Measurements from ENCODE around the gene NOS1AP. TPM values are rescaled to one million over a fixed set of nuclear protein-coding genes. Genes with fewer than 3 reads are reported as not detected.
A peak's percentile ranks its signal among the peaks of the same experiment; 100 is the strongest.

The NOS1AP gene
- total RNA-seq, 1 experiment from 2014 or later: 2.4 TPM

GRCh38 chr1:162294015-162294414, 224.5 kb downstream of the NOS1AP start:
- POLR2A ChIA-PET: no interaction called here
- no peak for TF ChIP-seq CTCF (IDR thresholded peaks at IDR 0.05; ENCODE audit: unreplicated experiment)
- Mint-ChIP-seq H3K27me3 (ENCODE audit: insufficient read depth, unreplicated experiment) (no peaks in the 10 kb centered on the region), H3K36me3 (ENCODE audit: insufficient read depth, unreplicated experiment) (no peaks in the 10 kb centered on the region), H3K27ac (ENCODE audit: low read depth, unreplicated experiment) (peak overlapping the region; percentile 3), H3K4me1 (ENCODE audit: insufficient read depth, unreplicated experiment) (peaks cover 9% of the 10 kb centered on the region), H3K4me3 (ENCODE audit: unreplicated experiment) (no peak overlapping the region), H3K9me3 (ENCODE audit: unreplicated experiment) (no peaks in the 10 kb centered on the region)
- no peak for DNase-seq (ENCODE audit: unreplicated experiment)
- intact Hi-C loops (cut with micrococcal nuclease): no loop called here
- CTCF ChIA-PET: interaction anchor here (0.5 to 1.2 kb wide), 3 partner anchors 15 to 299 kb away, joined by 3 to 4 read pairs (median 3); no protein-coding TSS in a partner anchor
- no TSS peak for BruUV-seq (replicated peaks)

- intact Hi-C loops (cut with micrococcal nuclease): no loop called here
- no TSS peak for BruUV-seq (replicated peaks)
- CTCF ChIA-PET: interaction anchor here (0.6 to 3.8 kb wide), 6 partner anchors 19 to 581 kb away, joined by 3 to 21 read pairs (median 5); no protein-coding TSS in a partner anchor
Observed at GRCh38 chr1:162297208-162297607, 227.7 kb downstream of the NOS1AP start.

GRCh38 chr1:162298266-162298665, 228.8 kb downstream of the NOS1AP start:
- no peak for TF ChIP-seq CTCF (IDR thresholded peaks at IDR 0.05; ENCODE audit: unreplicated experiment)

More at GRCh38 chr1:162297208-162297607, 227.7 kb downstream of the NOS1AP start:
- Mint-ChIP-seq H3K36me3 (ENCODE audit: insufficient read depth, unreplicated experiment) (no peaks in the 10 kb centered on the region), H3K4me1 (ENCODE audit: insufficient read depth, unreplicated experiment) (peaks cover 9% of the 10 kb centered on the region), H3K4me3 (ENCODE audit: unreplicated experiment) (no peak overlapping the region), H3K27me3 (ENCODE audit: insufficient read depth, unreplicated experiment) (no peaks in the 10 kb centered on the region), H3K9me3 (ENCODE audit: unreplicated experiment) (no peaks in the 10 kb centered on the region), H3K27ac (ENCODE audit: low read depth, unreplicated experiment) (no peak overlapping the region)
- POLR2A ChIA-PET: interaction anchor here (0.6 kb wide), 1 partner anchor 606 kb away, joined by 5 read pairs; no protein-coding TSS in a partner anchor
- DNase-seq (ENCODE audit: unreplicated experiment): no peak
- TF ChIP-seq CTCF (IDR thresholded peaks at IDR 0.05; ENCODE audit: unreplicated experiment): no peak

GRCh38 chr1:162299018-162299417, 229.5 kb downstream of the NOS1AP start:
- H3K4me1 Mint-ChIP-seq (ENCODE audit: insufficient read depth, unreplicated experiment): peaks cover 14% of the 10 kb centered on the region
- ChIA-PET CTCF (interaction anchor here (1.5 to 3.8 kb wide), 2 partner anchors 9 to 92 kb away, joined by 10 to 21 read pairs; no protein-coding TSS in a partner anchor), POLR2A (interaction anchor here (0.6 to 1.0 kb wide), 3 partner anchors 13 to 228 kb away, joined by 3 to 4 read pairs (median 4); no protein-coding TSS in a partner anchor)
- no peak for TF ChIP-seq CTCF (IDR thresholded peaks at IDR 0.05; ENCODE audit: unreplicated experiment)
- no peak overlapping the region for H3K4me3 Mint-ChIP-seq (ENCODE audit: unreplicated experiment)
- H3K9me3 Mint-ChIP-seq (ENCODE audit: unreplicated experiment): peaks cover 3% of the 10 kb centered on the region
- intact Hi-C loops (cut with micrococcal nuclease): no loop called here
- no peaks in the 10 kb centered on the region for H3K36me3 Mint-ChIP-seq (ENCODE audit: insufficient read depth, unreplicated experiment)
- no peak for DNase-seq (ENCODE audit: unreplicated experiment)
- BruUV-seq (replicated peaks): no TSS peak
- no peaks in the 10 kb centered on the region for H3K27me3 Mint-ChIP-seq (ENCODE audit: insufficient read depth, unreplicated experiment)
- H3K27ac Mint-ChIP-seq (ENCODE audit: low read depth, unreplicated experiment): no peak overlapping the region

More at GRCh38 chr1:162298266-162298665, 228.8 kb downstream of the NOS1AP start:
- no peak overlapping the region for H3K4me3 Mint-ChIP-seq (ENCODE audit: unreplicated experiment)
- no peaks in the 10 kb centered on the region for H3K9me3 Mint-ChIP-seq (ENCODE audit: unreplicated experiment)
- no peak overlapping the region for H3K27ac Mint-ChIP-seq (ENCODE audit: low read depth, unreplicated experiment)
- ChIA-PET CTCF (interaction anchor here (2.3 to 3.8 kb wide), 2 partner anchors 20 to 93 kb away, joined by 5 to 21 read pairs; no protein-coding TSS in a partner anchor), POLR2A (interaction anchor here (0.7 to 1.0 kb wide), 2 partner anchors 12 to 21 kb away, joined by 3 to 4 read pairs; no protein-coding TSS in a partner anchor)
- no peak for DNase-seq (ENCODE audit: unreplicated experiment)
- no peaks in the 10 kb centered on the region for H3K36me3 Mint-ChIP-seq (ENCODE audit: insufficient read depth, unreplicated experiment)
- intact Hi-C loops (cut with micrococcal nuclease): no loop called here
- H3K27me3 Mint-ChIP-seq (ENCODE audit: insufficient read depth, unreplicated experiment): no peaks in the 10 kb centered on the region
- no TSS peak for BruUV-seq (replicated peaks)
- peaks cover 11% of the 10 kb centered on the region for H3K4me1 Mint-ChIP-seq (ENCODE audit: insufficient read depth, unreplicated experiment)
